TTC549 (cell line): ENCODE measurements around the gene SCN8A.

Experiments used
- FAIRE-seq: peaks from 2 replicates; lab custom pipeline; 2012; peaks lifted over from hg19 to GRCh38; lab: Jason Lieb, UNC

The SCN8A gene

GRCh38 chr12:51855586-51856428 lies 264.8 kb downstream of the SCN8A start:
- FAIRE-seq = no peak

GRCh38 chr12:51860986-51861385 lies 270.0 kb downstream of the SCN8A start:
- no peak for FAIRE-seq
